Caco-2 (cell line): Measurements from ENCODE around the gene PCID2. TPM values are rescaled to one million over a fixed set of nuclear protein-coding genes. Genes with fewer than 3 reads are reported as not detected.

ENCODE experiments used
- BruUV-seq: library from RNA; stranded (reverse); fragments of 400-500 nt; replicated peaks from 2 replicates; lab custom pipeline; 2021; lab: Mats Ljungman, UMichigan
- CTCF ChIA-PET: fragments of 300-600 bp; sonication (Branson Sonifier 250); formaldehyde crosslinking; loops from one replicate; lab custom pipeline; 2022; ENCODE audit warnings: antibody characterized with exemption; lab: Charles Lee
- POLR2A ChIA-PET: fragments of 300-600 bp; sonication (Branson Sonifier 250); formaldehyde crosslinking; loops from one replicate; lab custom pipeline; 2022; ENCODE audit warnings: antibody characterized with exemption; lab: Charles Lee
- DNase-seq, 2 experiments: peaks; one replicate each; pipeline versions ENCODE4 v3.0.0 to v3.0.0-alpha.2; 2020 to 2022
- H3K27me3 ChIP-seq: replicated peaks from 2 replicates; pipeline ENCODE4 v1.6.0; 2011; ENCODE audit warnings: low read length; ENCODE audit not compliant: control insufficient read depth, insufficient read depth
- H3K36me3 ChIP-seq: 2 replicates; pipeline ENCODE4 v1.5.1; 2011; ENCODE audit warnings: low read length; ENCODE audit not compliant: control insufficient read depth, insufficient read depth
- H3K4me1 ChIP-seq: fragments of 250-450 bp; sonication (Bioruptor Pico); 2 replicates; pipeline ENCODE4 v1.5.1; 2020; ENCODE audit warnings: mild to moderate bottlenecking
- H3K4me3 ChIP-seq: 2 replicates; pipeline ENCODE4 v1.5.1; 2011; ENCODE audit warnings: low read depth, mild to moderate bottlenecking, control low read depth, low read length
- H3K9me3 ChIP-seq: fragments of 250-450 bp; sonication (Bioruptor Pico); 2 replicates; pipeline ENCODE4 v1.5.1; 2020; ENCODE audit warnings: mild to moderate bottlenecking, moderate library complexity
- H3K27ac Mint-ChIP-seq: one replicate; pipeline ENCODE4 v1.8.0; 2022; ENCODE audit warnings: mixed read lengths; ENCODE audit not compliant: unreplicated experiment
- H3K27me3 Mint-ChIP-seq: one replicate; pipeline ENCODE4 v1.8.0; 2022; ENCODE audit warnings: mixed read lengths; ENCODE audit not compliant: insufficient read depth, unreplicated experiment
- H3K36me3 Mint-ChIP-seq: one replicate; pipeline ENCODE4 v1.8.0; 2022; ENCODE audit warnings: mild to moderate bottlenecking, mixed read lengths; ENCODE audit not compliant: insufficient read depth, unreplicated experiment
- H3K4me1 Mint-ChIP-seq: one replicate; pipeline ENCODE4 v1.8.0; 2022; ENCODE audit warnings: low read depth, mixed read lengths; ENCODE audit not compliant: unreplicated experiment
- H3K4me3 Mint-ChIP-seq: one replicate; pipeline ENCODE4 v1.8.0; 2022; ENCODE audit warnings: mild to moderate bottlenecking, moderate library complexity, mixed read lengths; ENCODE audit not compliant: unreplicated experiment
- H3K9me3 Mint-ChIP-seq: one replicate; pipeline ENCODE4 v1.8.0; 2022; ENCODE audit warnings: mixed read lengths; ENCODE audit not compliant: unreplicated experiment
- intact Hi-C: fragments of 100-400 bp; cut with micrococcal nuclease; formaldehyde crosslinking; loops from one replicate; pipeline ENCODE4 v1.10.0; 2022; ENCODE audit not compliant: unreplicated experiment
- total RNA-seq: library from RNA; stranded (reverse); gene quantifications from 2 replicates; pipeline ENCODE4 v1.2.3, GENCODE V29; 2022
- TF ChIP-seq, protein P1 (sequence below), 2 experiments: fragments of 200-600 bp in 1 of 2; IDR thresholded peaks; 1 replicate in 1 of 2; 2 replicates in 1 of 2; pipeline versions ENCODE4 v1.5.1 to v1.8.0; 2011 to 2022; ENCODE audit warnings: antibody characterized with exemption in 1 of 2, control low read depth in 1 of 2, inconsistent platforms in 1 of 2, low read depth in 1 of 2, low read length in 1 of 2, mild to moderate bottlenecking in 1 of 2, moderate library complexity in 1 of 2; ENCODE audit not compliant: insufficient read depth in 1 of 2, severe bottlenecking in 1 of 2, unreplicated experiment in 1 of 2

PCID2 gene
- total RNA-seq, 1 experiment from 2014 or later, result 81.5 TPM

DNA sequence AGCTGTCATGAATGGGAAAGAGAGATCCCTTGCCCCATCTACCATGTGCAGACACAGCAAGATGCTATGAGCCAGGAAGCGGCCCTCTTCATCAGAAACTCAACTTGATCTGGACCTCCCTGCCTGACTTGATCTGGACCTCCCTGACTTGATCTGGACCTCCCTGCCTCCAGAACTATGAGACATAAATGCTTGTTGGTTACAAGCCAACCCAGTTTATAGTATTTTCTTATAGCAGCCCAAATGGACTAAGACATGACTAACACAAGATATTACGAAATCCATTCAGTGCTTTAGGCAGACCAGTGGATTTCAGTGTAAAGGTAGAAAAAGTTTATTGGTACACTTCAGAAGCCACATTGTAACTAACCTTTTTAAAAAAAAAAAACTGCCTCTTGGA is 15.6 kb downstream of the PCID2 start:
- ChIA-PET POLR2A (no interaction called here), CTCF (no interaction called here)
- H3K9me3 ChIP-seq, result no peaks in the 10 kb centered on the region
- no TSS peak for BruUV-seq
- Mint-ChIP-seq H3K27me3 (no peaks in the 10 kb centered on the region), H3K27ac (no peak overlapping the region), H3K4me1 (peaks cover 1% of the 10 kb centered on the region), H3K36me3 (peaks cover 85% of the 10 kb centered on the region), H3K4me3 (no peak overlapping the region), H3K9me3 (peaks cover 8% of the 10 kb centered on the region)
- no peaks in the 10 kb centered on the region for H3K27me3 ChIP-seq
- TF ChIP-seq, protein P1, sequence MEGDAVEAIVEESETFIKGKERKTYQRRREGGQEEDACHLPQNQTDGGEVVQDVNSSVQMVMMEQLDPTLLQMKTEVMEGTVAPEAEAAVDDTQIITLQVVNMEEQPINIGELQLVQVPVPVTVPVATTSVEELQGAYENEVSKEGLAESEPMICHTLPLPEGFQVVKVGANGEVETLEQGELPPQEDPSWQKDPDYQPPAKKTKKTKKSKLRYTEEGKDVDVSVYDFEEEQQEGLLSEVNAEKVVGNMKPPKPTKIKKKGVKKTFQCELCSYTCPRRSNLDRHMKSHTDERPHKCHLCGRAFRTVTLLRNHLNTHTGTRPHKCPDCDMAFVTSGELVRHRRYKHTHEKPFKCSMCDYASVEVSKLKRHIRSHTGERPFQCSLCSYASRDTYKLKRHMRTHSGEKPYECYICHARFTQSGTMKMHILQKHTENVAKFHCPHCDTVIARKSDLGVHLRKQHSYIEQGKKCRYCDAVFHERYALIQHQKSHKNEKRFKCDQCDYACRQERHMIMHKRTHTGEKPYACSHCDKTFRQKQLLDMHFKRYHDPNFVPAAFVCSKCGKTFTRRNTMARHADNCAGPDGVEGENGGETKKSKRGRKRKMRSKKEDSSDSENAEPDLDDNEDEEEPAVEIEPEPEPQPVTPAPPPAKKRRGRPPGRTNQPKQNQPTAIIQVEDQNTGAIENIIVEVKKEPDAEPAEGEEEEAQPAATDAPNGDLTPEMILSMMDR (IDR thresholded peaks at IDR 0.05; ENCODE audit: insufficient read depth in 1 of 2, low read depth in 1 of 2, low read length in 1 of 2, severe bottlenecking in 1 of 2, unreplicated experiment in 1 of 2), result no peak
- H3K36me3 ChIP-seq, result peaks cover 6% of the 10 kb centered on the region
- H3K4me3 ChIP-seq, result no peak overlapping the region
- intact Hi-C loops, result no loop called here
- H3K4me1 ChIP-seq, result no peaks in the 10 kb centered on the region
- DNase-seq, result no peak

DNA sequence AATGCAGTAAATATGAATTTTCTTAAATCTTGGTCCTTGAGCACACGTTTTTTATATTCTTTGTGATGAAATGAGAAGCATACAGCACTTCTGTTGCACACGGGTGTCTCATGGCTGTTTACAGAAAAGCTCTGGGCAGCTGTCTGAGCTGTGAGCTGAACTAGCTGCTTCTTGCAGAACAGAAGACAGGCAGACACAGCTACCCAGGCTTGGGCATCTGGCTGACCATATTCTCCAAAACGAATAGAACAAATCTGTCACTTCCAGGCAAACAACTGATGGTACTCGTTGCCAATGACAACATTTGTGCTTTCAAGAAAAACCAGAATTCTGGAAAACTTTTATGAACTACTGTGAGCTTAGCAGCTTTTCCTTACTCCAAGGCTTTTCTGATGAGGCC is 16.2 kb downstream of the PCID2 start:
- H3K36me3 Mint-ChIP-seq, result peaks cover 85% of the 10 kb centered on the region
- intact Hi-C loops, result no loop called here
- POLR2A ChIA-PET, result no interaction called here

DNA sequence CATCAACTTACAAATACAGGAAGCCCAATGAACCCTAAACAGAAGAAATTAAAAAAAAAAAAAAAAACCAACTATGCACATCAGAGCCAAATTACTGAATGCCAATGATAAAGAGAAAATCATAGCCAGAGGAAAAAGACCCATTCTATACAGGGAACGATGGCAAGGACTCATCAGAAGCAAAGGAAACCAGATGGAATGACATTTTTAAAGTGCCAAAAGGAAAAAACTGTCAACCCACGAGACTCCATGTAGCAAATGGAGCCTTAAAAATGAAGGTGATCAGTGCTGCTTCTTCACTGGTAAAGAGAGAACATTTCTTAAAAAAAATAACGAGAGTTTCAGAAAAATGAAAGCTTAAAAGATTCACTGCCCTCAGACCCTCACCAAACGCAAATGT is 18.3 kb downstream of the PCID2 start:
- Mint-ChIP-seq H3K27ac (no peak overlapping the region), H3K4me1 (peaks cover 11% of the 10 kb centered on the region), H3K4me3 (no peak overlapping the region), H3K36me3 (peaks cover 88% of the 10 kb centered on the region), H3K27me3 (no peaks in the 10 kb centered on the region), H3K9me3 (peaks cover 8% of the 10 kb centered on the region)
- Histone ChIP-seq H3K4me1 (no peaks in the 10 kb centered on the region), H3K9me3 (no peaks in the 10 kb centered on the region), H3K4me3 (no peak overlapping the region), H3K36me3 (peaks cover 2% of the 10 kb centered on the region; the same call in 1 of the 2 replicates), H3K27me3 (no peaks in the 10 kb centered on the region)
- ChIA-PET POLR2A (no interaction called here), CTCF (no interaction called here)
- intact Hi-C loops, result no loop called here
- no TSS peak for BruUV-seq
- TF ChIP-seq, protein P1 (IDR thresholded peaks at IDR 0.05; ENCODE audit: insufficient read depth in 1 of 2, low read depth in 1 of 2, low read length in 1 of 2, severe bottlenecking in 1 of 2, unreplicated experiment in 1 of 2), result no peak
- no peak for DNase-seq

More for the DNA sequence above, 16.2 kb downstream of the PCID2 start:
- DNase-seq, result no peak
- H3K4me1 Mint-ChIP-seq, result peaks cover 8% of the 10 kb centered on the region
- CTCF ChIA-PET, result interaction anchor here (0.6 kb wide), 1 partner anchor 34 kb away, joined by 5 read pairs; the partner anchor contains the start of gene PROZ
- no peak overlapping the region for H3K4me3 Mint-ChIP-seq
- Histone ChIP-seq H3K4me3 (no peak overlapping the region), H3K36me3 (peaks cover 6% of the 10 kb centered on the region), H3K4me1 (no peaks in the 10 kb centered on the region), H3K9me3 (no peaks in the 10 kb centered on the region), H3K27me3 (no peaks in the 10 kb centered on the region)
- no peaks in the 10 kb centered on the region for H3K27me3 Mint-ChIP-seq
- TF ChIP-seq, protein P1 (IDR thresholded peaks at IDR 0.05; ENCODE audit: insufficient read depth in 1 of 2, low read depth in 1 of 2, low read length in 1 of 2, severe bottlenecking in 1 of 2, unreplicated experiment in 1 of 2), result no peak
- no TSS peak for BruUV-seq
- H3K27ac Mint-ChIP-seq, result no peak overlapping the region
- peaks cover 8% of the 10 kb centered on the region for H3K9me3 Mint-ChIP-seq
